NCI-H146 (cell line): ENCODE measurements around the gene HKDC1.
"Not testable (repeated sequence)": the region's sequence is repeated elsewhere in the genome, so short reads cannot be mapped to it uniquely, and the experiment has no call there.

Source experiments
- DNase-seq: peaks from one replicate; lab custom pipeline; 2025; lab: John Stamatoyannopoulos, UW

The HKDC1 gene

DNA sequence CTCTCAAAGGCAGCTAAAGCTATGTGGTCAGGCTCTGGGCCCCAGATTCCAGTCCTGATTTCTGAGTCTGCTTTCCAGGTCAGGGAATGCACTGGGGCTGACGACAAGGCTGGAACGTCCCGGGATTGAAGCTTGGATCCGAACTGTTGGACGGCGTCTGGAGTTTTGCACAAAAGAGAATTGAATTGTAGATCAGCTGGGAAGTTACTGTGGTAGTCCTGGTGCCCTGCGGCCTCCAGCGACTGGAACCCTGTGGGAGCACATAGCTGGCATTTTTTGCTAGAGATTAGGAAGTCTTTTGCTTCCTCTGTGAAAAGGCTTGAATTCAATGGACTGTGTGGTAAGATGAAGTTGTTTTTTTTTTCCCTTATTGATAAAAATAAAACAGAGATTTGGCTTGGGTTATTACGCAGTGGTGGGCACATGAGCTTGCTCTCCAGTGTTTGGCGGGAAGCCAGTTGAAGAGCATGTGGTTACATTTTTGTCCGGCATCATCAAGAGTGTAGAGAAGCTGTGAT is 58.4 kb downstream of the HKDC1 start, which contains the start of gene HK1:
TSS of gene HK1 (plus strand) at position 51 of the 518 bp plus-strand sequence.
- no peak for DNase-seq

DNA sequence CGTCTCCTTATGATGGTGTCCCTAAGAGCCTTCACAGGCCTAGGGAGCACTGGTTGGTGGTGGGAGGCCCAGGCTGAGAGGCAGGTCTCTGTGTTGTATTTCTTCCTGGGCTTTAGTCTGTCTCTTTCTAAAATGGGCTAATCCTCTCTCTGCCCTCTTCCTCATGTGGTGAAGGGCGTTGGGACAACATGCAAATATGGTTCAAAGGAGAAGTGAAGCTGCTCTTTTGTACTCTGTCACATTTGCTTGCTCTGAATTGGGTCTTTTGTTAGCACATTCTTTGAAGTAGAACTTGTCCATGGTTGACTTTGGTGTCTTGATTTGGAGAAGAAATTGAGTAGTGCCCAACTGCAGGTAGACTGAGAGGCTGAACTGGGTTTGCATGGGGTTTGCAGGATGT is 59.0 kb downstream of the HKDC1 start:
- no peak for DNase-seq

- no peak for DNase-seq
Observed at GRCh38 chr10:69281507-69282413, 61.6 kb downstream of the HKDC1 start.

DNA sequence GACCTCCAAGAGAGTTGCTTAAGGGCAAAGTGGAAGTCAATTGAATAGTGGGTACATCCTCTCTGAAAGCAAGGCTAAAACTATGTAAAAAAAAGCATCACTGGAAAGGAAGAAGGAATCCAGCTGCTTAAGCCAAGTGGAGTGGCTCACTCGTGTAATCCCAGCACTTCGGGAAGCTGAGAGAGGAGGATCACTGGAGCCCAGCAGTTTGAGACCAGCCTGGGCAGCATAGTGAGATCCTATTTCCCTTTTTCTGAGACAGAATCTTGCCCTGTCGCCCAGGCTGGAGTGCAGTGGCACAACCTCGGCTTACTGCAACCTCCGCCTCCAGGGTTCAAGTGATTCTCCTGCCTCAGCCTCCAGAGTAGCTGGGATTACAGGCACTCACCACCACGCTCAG is 64.3 kb downstream of the HKDC1 start:
- DNase-seq = not testable (repeated sequence)

- DNase-seq = no peak
Observed at GRCh38 chr10:69285699-69286098, 65.6 kb downstream of the HKDC1 start.

DNA sequence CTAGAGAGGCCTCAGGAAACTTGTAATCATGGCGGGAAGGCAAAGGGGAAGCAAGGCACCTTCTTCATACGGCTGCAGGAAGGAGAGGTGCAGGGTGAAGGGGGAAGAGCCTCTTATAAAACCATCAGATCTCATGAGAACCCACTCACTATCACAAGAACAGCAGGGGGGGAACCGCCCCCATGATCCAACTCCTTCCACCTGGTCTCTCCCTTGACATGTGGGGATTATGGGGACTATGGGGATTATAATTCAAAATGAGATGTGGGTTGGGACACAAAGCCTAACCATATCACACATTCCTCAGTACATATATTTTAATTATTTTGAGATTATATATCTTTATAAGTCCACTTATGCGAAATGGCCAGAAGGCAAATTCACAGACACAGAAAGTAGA is 67.0 kb downstream of the HKDC1 start:
- no peak for DNase-seq

GRCh38 chr10:69290993-69291392 is 70.9 kb downstream of the HKDC1 start:
- DNase-seq = no peak

- no peak for DNase-seq
Observed at GRCh38 chr10:69292459-69292858, 72.3 kb downstream of the HKDC1 start.

- no peak for DNase-seq
Observed at GRCh38 chr10:69295027-69295636, 75.0 kb downstream of the HKDC1 start.

- DNase-seq = no peak
Observed at GRCh38 chr10:69303632-69304051, 83.5 kb downstream of the HKDC1 start.

DNA sequence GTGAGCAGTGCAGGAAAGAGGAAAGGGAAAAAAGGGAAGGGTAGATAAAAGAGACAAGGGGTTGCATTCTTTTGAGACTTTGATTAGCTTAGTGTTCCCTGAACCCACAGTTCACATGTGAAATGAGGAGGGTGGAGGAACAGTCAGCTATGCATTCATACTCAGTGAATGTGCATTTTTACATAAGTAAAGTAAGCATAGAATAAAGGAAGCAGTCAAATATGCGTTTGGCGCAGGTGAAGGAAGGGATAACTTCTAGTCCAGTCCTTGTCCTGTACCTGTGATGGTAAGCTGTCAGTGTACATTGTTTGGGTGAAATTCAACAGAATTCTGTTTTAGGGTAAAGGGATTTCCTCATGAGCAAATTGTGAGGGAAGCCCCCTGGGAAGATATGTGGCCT is 86.3 kb downstream of the HKDC1 start:
- no peak for DNase-seq

- no peak for DNase-seq
Observed at GRCh38 chr10:69307434-69307833, 87.3 kb downstream of the HKDC1 start.

- not testable (repeated sequence) for DNase-seq
Observed at GRCh38 chr10:69308304-69308703, 88.2 kb downstream of the HKDC1 start.

DNA sequence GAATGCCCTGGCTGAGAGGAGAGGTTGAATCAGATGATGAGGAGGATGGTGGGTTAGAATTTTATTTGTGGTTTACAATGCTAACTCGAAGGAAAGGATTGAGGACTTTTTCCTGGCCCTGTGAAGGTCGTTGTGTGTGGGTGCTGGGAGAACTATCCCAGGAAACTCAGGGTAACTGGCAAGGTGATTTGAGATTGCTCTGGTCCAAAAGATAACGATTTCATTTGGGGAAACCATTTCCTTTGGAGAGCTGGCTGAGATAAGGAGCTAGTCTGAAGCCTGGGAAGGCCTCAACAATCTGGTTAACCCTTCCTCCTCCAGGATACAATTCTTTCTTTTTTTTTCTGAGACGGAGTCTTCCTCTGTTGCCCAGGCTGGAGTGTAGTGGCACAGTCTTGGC is 91.2 kb downstream of the HKDC1 start:
- no peak for DNase-seq

GRCh38 chr10:69312528-69312927 is 92.4 kb downstream of the HKDC1 start:
- DNase-seq = no peak

DNA sequence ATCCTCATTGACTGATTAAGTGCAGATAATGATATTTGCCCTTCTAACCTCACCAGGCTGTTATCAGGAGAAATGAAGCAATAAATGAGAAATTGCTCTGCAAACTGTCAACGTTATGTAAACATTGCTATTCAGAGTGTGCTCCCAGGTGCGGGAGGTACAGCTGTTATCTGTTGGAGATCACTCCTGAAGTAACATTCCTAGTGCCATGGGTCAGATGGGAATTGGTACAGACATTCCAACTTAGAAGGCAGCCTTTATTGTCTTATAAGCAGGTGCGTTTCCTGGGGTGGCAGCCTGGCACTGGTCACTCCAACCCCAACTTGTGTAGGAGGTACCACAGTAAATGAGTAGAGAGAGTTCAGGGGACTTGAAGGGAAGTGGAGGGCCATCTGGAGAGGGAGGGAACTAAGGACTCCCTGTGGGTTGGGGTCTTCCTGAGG is 95.0 kb downstream of the HKDC1 start:
- DNase-seq = peak; percentile 89

DNA sequence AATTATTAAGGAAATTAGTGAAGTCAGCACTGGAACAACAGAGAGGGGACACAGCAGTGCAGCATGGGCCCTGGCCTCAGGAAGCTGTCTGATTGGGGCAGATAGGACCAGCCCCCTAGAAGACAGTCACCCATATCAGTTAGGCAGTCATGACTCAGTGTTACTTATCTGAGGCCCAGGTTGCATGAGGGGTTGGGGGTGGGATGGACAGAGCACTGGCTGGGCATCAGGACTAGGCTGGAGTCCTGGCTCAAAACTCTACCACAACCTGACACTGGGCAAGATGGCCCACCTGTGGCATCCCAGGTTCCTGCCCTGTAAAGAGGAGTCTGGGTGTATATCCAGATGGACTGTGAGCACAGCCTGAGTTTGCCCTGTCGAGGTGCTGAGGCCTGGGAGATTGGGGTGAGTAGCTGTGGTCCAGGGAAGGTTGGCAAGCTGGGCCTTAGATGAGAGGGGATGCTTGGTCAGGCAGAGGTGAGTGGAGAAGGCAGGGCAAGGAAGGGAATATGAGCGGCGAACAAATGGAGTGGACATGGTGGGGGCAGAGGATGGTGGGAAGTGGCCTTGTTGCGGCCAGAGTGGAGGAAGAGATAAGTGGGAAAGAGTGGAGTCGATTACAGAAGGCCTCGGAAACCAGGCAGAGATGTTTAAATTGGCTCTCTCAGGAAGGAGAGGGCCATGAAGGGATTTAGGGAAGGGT is 95.6 kb downstream of the HKDC1 start:
- no peak for DNase-seq

GRCh38 chr10:69316313-69317059 is 96.4 kb downstream of the HKDC1 start:
- DNase-seq = no peak
